Panc1 (cell line): ENCODE measurements around the gene VSTM1. TPM values are rescaled to one million over a fixed set of nuclear protein-coding genes. Genes with fewer than 3 reads are reported as not detected.

Experiments
- ATAC-seq: fragments of 200-7000 bp; cut with Tn5 transposase; 2 replicates; pipeline ENCODE4 v1.9.1; 2020; ENCODE audit warnings: mild to moderate bottlenecking, moderate library complexity
- BruUV-seq: library from RNA; stranded (reverse); fragments of 400-500 nt; replicated peaks from 2 replicates; lab custom pipeline; 2021; lab: Mats Ljungman, UMichigan
- CTCF ChIA-PET: fragments of 300-600 bp; sonication (Branson Sonifier 250); formaldehyde crosslinking; loops from one replicate; lab custom pipeline; 2022; ENCODE audit warnings: antibody characterized with exemption; lab: Charles Lee
- POLR2A ChIA-PET: fragments of 300-600 bp; sonication (Branson Sonifier 250); formaldehyde crosslinking; loops from one replicate; lab custom pipeline; 2022; ENCODE audit warnings: antibody characterized with exemption; lab: Charles Lee
- DNase-seq: peaks from one replicate; pipeline ENCODE4 v3.0.0-alpha.2; 2010; ENCODE audit warnings: low read depth, low spot score
- H3K27ac ChIP-seq: 2 replicates; pipeline ENCODE4 v1.5.1; 2011; ENCODE audit warnings: mild to moderate bottlenecking, low read length, inconsistent platforms
- H3K27me3 ChIP-seq: fragments of 200-500 bp; sonication (Bioruptor generic); 2 replicates; pipeline ENCODE4 v1.6.0; 2014; ENCODE audit warnings: low read length, inconsistent platforms; ENCODE audit not compliant: control insufficient read depth, insufficient read depth
- H3K36me3 ChIP-seq: fragments of 200-500 bp; sonication (Bioruptor generic); 2 replicates; pipeline ENCODE4 v1.5.1; 2014; ENCODE audit warnings: inconsistent platforms, mild to moderate bottlenecking, low read length, moderate library complexity; ENCODE audit not compliant: control insufficient read depth, insufficient read depth
- H3K4me1 ChIP-seq: 2 replicates; pipeline ENCODE4 v1.5.1; 2011; ENCODE audit warnings: inconsistent platforms, mild to moderate bottlenecking, low read length, moderate library complexity; ENCODE audit not compliant: control insufficient read depth, insufficient read depth
- H3K4me3 ChIP-seq, 2 experiments: 2 replicates each; pipeline ENCODE4 v1.5.1; 2011 to 2012; ENCODE audit warnings: low read depth in 2 of 2, low read length in 2 of 2, mild to moderate bottlenecking in 2 of 2, inconsistent platforms in 1 of 2, moderate library complexity in 1 of 2
- H3K9me3 ChIP-seq: fragments of 200-500 bp; sonication (Bioruptor generic); 2 replicates; pipeline ENCODE4 v1.5.1; 2014; ENCODE audit warnings: low read depth, mild to moderate bottlenecking, inconsistent platforms, low read length, moderate library complexity; ENCODE audit not compliant: control insufficient read depth, insufficient read depth
- CTCF ChIP-seq: fragments of 450-650 bp; IDR thresholded peaks from 2 replicates; pipeline ENCODE4 v1.5.1; 2017; ENCODE audit warnings: mild to moderate bottlenecking
- POLR2AphosphoS5 ChIP-seq: IDR thresholded peaks from 2 replicates; pipeline ENCODE4 v1.6.1; 2012; ENCODE audit warnings: mild to moderate bottlenecking, low read depth, low read length, moderate library complexity
- REST ChIP-seq, 2 experiments: IDR thresholded peaks; 2 replicates each; pipeline ENCODE4 v1.6.1; 2011 to 2012; ENCODE audit warnings: low read depth in 2 of 2, control low read depth in 1 of 2, low read length in 1 of 2, mild to moderate bottlenecking in 1 of 2, moderate library complexity in 1 of 2; ENCODE audit not compliant: insufficient read depth in 1 of 2
- SIN3A ChIP-seq: IDR thresholded peaks from 2 replicates; pipeline ENCODE4 v1.6.1; 2012; ENCODE audit warnings: low read depth, mild to moderate bottlenecking, low read length, moderate library complexity, borderline replicate concordance; ENCODE audit not compliant: insufficient read depth
- TCF7L2 ChIP-seq: IDR thresholded peaks from 2 replicates; pipeline ENCODE4 v1.6.1; 2011; ENCODE audit warnings: mild to moderate bottlenecking, low read depth, low read length, inconsistent platforms
- in situ Hi-C: cut with HindIII; loops from 2 replicates; pipeline ENCODE4 v1.10.0; 2016; ENCODE audit warnings: low sequenced_read_pairs, low pct_unique_long_range_greater_than_20kb
- intact Hi-C: fragments of 100-400 bp; cut with micrococcal nuclease; formaldehyde crosslinking; loops from one replicate; pipeline ENCODE4 v1.10.0; 2022; ENCODE audit not compliant: unreplicated experiment
- total RNA-seq: library from RNA; stranded (reverse); gene quantifications from one replicate; pipeline ENCODE4 v1.2.1, GENCODE V29; 2021; ENCODE audit not compliant: unreplicated experiment

VSTM1 gene
- total RNA-seq, 1 experiment from 2014 or later = 1.5 TPM

GRCh38 chr19:53998223-53998622 lies 65.5 kb downstream of the VSTM1 start:
- in situ Hi-C loops (no loop called here), intact Hi-C loops (no loop called here)
- CTCF ChIA-PET = no interaction called here
- no peak for DNase-seq
- Histone ChIP-seq H3K4me3 (no peak overlapping the region), H3K27me3 (no peaks in the 10 kb centered on the region), H3K9me3 (no peaks in the 10 kb centered on the region), H3K4me1 (peaks cover 50% of the 10 kb centered on the region), H3K36me3 (no peaks in the 10 kb centered on the region), H3K27ac (peak overlapping the region; percentile 94)
- POLR2A ChIA-PET = interaction anchor here (0.6 kb wide), 2 partner anchors 114 to 373 kb away, joined by 3 to 13 read pairs; no protein-coding TSS in a partner anchor
- BruUV-seq = no TSS peak
- TF ChIP-seq TCF7L2 (no peak), SIN3A (no peak), CTCF (no peak), POLR2AphosphoS5 (no peak), REST (IDR thresholded peaks at IDR 0.05; ENCODE audit: insufficient read depth in 1 of 2, low read depth in 2 of 2, low read length in 1 of 2) (no peak)
- ATAC-seq = no peak

GRCh38 chr19:53994811-53995210 lies 68.9 kb downstream of the VSTM1 start:
- Histone ChIP-seq H3K9me3 (no peaks in the 10 kb centered on the region), H3K27ac (peak overlapping the region; percentile 94), H3K36me3 (no peaks in the 10 kb centered on the region), H3K4me3 (no peak overlapping the region), H3K4me1 (peaks cover 40% of the 10 kb centered on the region), H3K27me3 (no peaks in the 10 kb centered on the region)
- in situ Hi-C loops = no loop called here
- intact Hi-C loops = no loop called here
- POLR2A ChIA-PET = interaction anchor here (0.6 kb wide), 1 partner anchor 197 kb away, joined by 4 read pairs; the partner anchor contains the start of gene TSEN34
- CTCF ChIA-PET = no interaction called here
- BruUV-seq = no TSS peak
- no peak for ATAC-seq
- TF ChIP-seq CTCF = no peak
- TF ChIP-seq SIN3A = no peak
- no peak for TF ChIP-seq REST (IDR thresholded peaks at IDR 0.05; ENCODE audit: insufficient read depth in 1 of 2, low read depth in 2 of 2, low read length in 1 of 2)
- no peak for TF ChIP-seq TCF7L2
- no peak for TF ChIP-seq POLR2AphosphoS5
- no peak for DNase-seq
